Measurements from ENCODE around the gene TBXT. TPM values are rescaled to one million over a fixed set of nuclear protein-coding genes. Genes with fewer than 3 reads are reported as not detected.
A peak's percentile ranks its signal among the peaks of the same experiment; 100 is the strongest.
"Not testable (repeated sequence)": the region's sequence is repeated elsewhere in the genome, so short reads cannot be mapped to it uniquely, and the experiment has no call there.

The TBXT gene

GRCh38 chr6:166145751-166146150, 21.9 kb downstream of the TBXT start:
- H3K4me1 ChIP-seq (ENCODE audit: control insufficient read depth, insufficient read depth, low read length): no peaks in the 10 kb centered on the region
- H3K4me2 ChIP-seq (ENCODE audit: low read length): no peak overlapping the region
- no peak overlapping the region for H3K4me3 ChIP-seq (ENCODE audit: low read length)
- no peak overlapping the region for H3K9ac ChIP-seq (ENCODE audit: low read depth, low read length)
- H3K36me3 ChIP-seq (ENCODE audit: insufficient read depth, low read length): no peaks in the 10 kb centered on the region
- H3K27me3 ChIP-seq (ENCODE audit: control insufficient read depth, insufficient read depth, low read length): no peaks in the 10 kb centered on the region
- H3K9me3 ChIP-seq (replicated peaks; ENCODE audit: low read length): no peaks in the 10 kb centered on the region

- no peak overlapping the region for H3K9ac ChIP-seq (ENCODE audit: low read depth, low read length)
- H3K36me3 ChIP-seq (ENCODE audit: insufficient read depth, low read length): no peaks in the 10 kb centered on the region
- H3K27me3 ChIP-seq (ENCODE audit: control insufficient read depth, insufficient read depth, low read length): peaks cover 3% of the 10 kb centered on the region
- H3K4me1 ChIP-seq (ENCODE audit: control insufficient read depth, insufficient read depth, low read length): no peaks in the 10 kb centered on the region
- no peak overlapping the region for H3K4me2 ChIP-seq (ENCODE audit: low read length)
- no peak overlapping the region for H3K4me3 ChIP-seq (ENCODE audit: low read length)
- H3K9me3 ChIP-seq (replicated peaks; ENCODE audit: low read length): no peaks in the 10 kb centered on the region
Observed at GRCh38 chr6:166143011-166143410, 24.6 kb downstream of the TBXT start.

GRCh38 chr6:166127624-166128472, 39.8 kb downstream of the TBXT start:
- no peaks in the 10 kb centered on the region for H3K36me3 ChIP-seq (ENCODE audit: insufficient read depth, low read length)
- no peak overlapping the region for H3K4me3 ChIP-seq (ENCODE audit: low read length)
- H3K4me2 ChIP-seq (ENCODE audit: low read length): no peak overlapping the region
- H3K4me1 ChIP-seq (ENCODE audit: control insufficient read depth, insufficient read depth, low read length): no peaks in the 10 kb centered on the region
- peaks cover 36% of the 10 kb centered on the region for H3K27me3 ChIP-seq (ENCODE audit: control insufficient read depth, insufficient read depth, low read length)
- H3K9ac ChIP-seq (ENCODE audit: low read depth, low read length): no peak overlapping the region
- H3K9me3 ChIP-seq (replicated peaks; ENCODE audit: low read length): no peaks in the 10 kb centered on the region

- H3K36me3 ChIP-seq (ENCODE audit: insufficient read depth, low read length); H3K4me3 ChIP-seq (ENCODE audit: low read length); H3K9me3 ChIP-seq (replicated peaks; ENCODE audit: low read length); H3K4me2 ChIP-seq (ENCODE audit: low read length); H3K4me1 ChIP-seq (ENCODE audit: control insufficient read depth, insufficient read depth, low read length); H3K9ac ChIP-seq (ENCODE audit: low read depth, low read length): not testable (repeated sequence)
- peaks cover 17% of the 10 kb centered on the region for H3K27me3 ChIP-seq (ENCODE audit: control insufficient read depth, insufficient read depth, low read length)
Observed at GRCh38 chr6:166123115-166123514, 44.5 kb downstream of the TBXT start.

- no peak overlapping the region for H3K4me2 ChIP-seq (ENCODE audit: low read length)
- H3K9me3 ChIP-seq (replicated peaks; ENCODE audit: low read length): no peaks in the 10 kb centered on the region
- H3K36me3 ChIP-seq (ENCODE audit: insufficient read depth, low read length): no peaks in the 10 kb centered on the region
- H3K27me3 ChIP-seq (ENCODE audit: control insufficient read depth, insufficient read depth, low read length): peaks cover 13% of the 10 kb centered on the region
- no peak overlapping the region for H3K4me3 ChIP-seq (ENCODE audit: low read length)
- no peak overlapping the region for H3K9ac ChIP-seq (ENCODE audit: low read depth, low read length)
- H3K4me1 ChIP-seq (ENCODE audit: control insufficient read depth, insufficient read depth, low read length): no peaks in the 10 kb centered on the region
Observed at GRCh38 chr6:166121726-166122125, 45.9 kb downstream of the TBXT start.

- Histone ChIP-seq H3K9me3 (replicated peaks; ENCODE audit: low read length) (no peaks in the 10 kb centered on the region), H3K36me3 (ENCODE audit: insufficient read depth, low read length) (no peaks in the 10 kb centered on the region), H3K9ac (ENCODE audit: low read depth, low read length) (no peak overlapping the region), H3K4me1 (ENCODE audit: control insufficient read depth, insufficient read depth, low read length) (no peaks in the 10 kb centered on the region), H3K4me3 (ENCODE audit: low read length) (no peak overlapping the region), H3K4me2 (ENCODE audit: low read length) (no peak overlapping the region), H3K27me3 (ENCODE audit: control insufficient read depth, insufficient read depth, low read length) (peaks cover 9% of the 10 kb centered on the region)
Observed at GRCh38 chr6:166119116-166119911, 48.3 kb downstream of the TBXT start.

- H3K9ac ChIP-seq (ENCODE audit: low read depth, low read length): no peak overlapping the region
- H3K27me3 ChIP-seq (ENCODE audit: control insufficient read depth, insufficient read depth, low read length): no peaks in the 10 kb centered on the region
- no peaks in the 10 kb centered on the region for H3K9me3 ChIP-seq (replicated peaks; ENCODE audit: low read length)
- H3K4me2 ChIP-seq (ENCODE audit: low read length): no peak overlapping the region
- no peak overlapping the region for H3K4me3 ChIP-seq (ENCODE audit: low read length)
- H3K36me3 ChIP-seq (ENCODE audit: insufficient read depth, low read length): no peaks in the 10 kb centered on the region
- peaks cover 11% of the 10 kb centered on the region for H3K4me1 ChIP-seq (ENCODE audit: control insufficient read depth, insufficient read depth, low read length)
Observed at GRCh38 chr6:166115609-166116008, 52.0 kb downstream of the TBXT start.

GRCh38 chr6:166112580-166112979, 55.1 kb downstream of the TBXT start:
- H3K27me3 ChIP-seq (ENCODE audit: control insufficient read depth, insufficient read depth, low read length): no peaks in the 10 kb centered on the region
- H3K4me1 ChIP-seq (ENCODE audit: control insufficient read depth, insufficient read depth, low read length): peaks cover 11% of the 10 kb centered on the region
- peak overlapping the region; percentile 79 for H3K4me2 ChIP-seq (ENCODE audit: low read length)
- no peaks in the 10 kb centered on the region for H3K9me3 ChIP-seq (replicated peaks; ENCODE audit: low read length)
- no peaks in the 10 kb centered on the region for H3K36me3 ChIP-seq (ENCODE audit: insufficient read depth, low read length)
- peak overlapping the region; percentile 57 for H3K4me3 ChIP-seq (ENCODE audit: low read length)
- H3K9ac ChIP-seq (ENCODE audit: low read depth, low read length): peak overlapping the region; percentile 78

GRCh38 chr6:166109608-166110007, 58.0 kb downstream of the TBXT start:
- H3K4me2 ChIP-seq (ENCODE audit: low read length): no peak overlapping the region
- H3K36me3 ChIP-seq (ENCODE audit: insufficient read depth, low read length): no peaks in the 10 kb centered on the region
- peaks cover 4% of the 10 kb centered on the region for H3K27me3 ChIP-seq (ENCODE audit: control insufficient read depth, insufficient read depth, low read length)
- no peak overlapping the region for H3K9ac ChIP-seq (ENCODE audit: low read depth, low read length)
- peaks cover 11% of the 10 kb centered on the region for H3K4me1 ChIP-seq (ENCODE audit: control insufficient read depth, insufficient read depth, low read length)
- no peak overlapping the region for H3K4me3 ChIP-seq (ENCODE audit: low read length)
- H3K9me3 ChIP-seq (replicated peaks; ENCODE audit: low read length): no peaks in the 10 kb centered on the region

Small RNAs within 50 kb of the gene (small RNA-seq; reads per million reads assigned to genes)
- gene RNU6-153P: not detected

Measured in skeletal muscle satellite cell (primary cell).